GM19239 (cell line): ENCODE data around the gene SWAP70.
"Not testable (repeated sequence)": the region's sequence is repeated elsewhere in the genome, so short reads cannot be mapped to it uniquely, and the experiment has no call there.

Experiments
- DNase-seq: peaks from one replicate; pipeline ENCODE4 v3.0.0; 2011; ENCODE audit warnings: low spot score; ENCODE audit not compliant: insufficient read length
- FAIRE-seq: peaks from 2 replicates; lab custom pipeline; 2011; peaks lifted over from hg19 to GRCh38; lab: Jason Lieb, UNC

Gene SWAP70

DNA sequence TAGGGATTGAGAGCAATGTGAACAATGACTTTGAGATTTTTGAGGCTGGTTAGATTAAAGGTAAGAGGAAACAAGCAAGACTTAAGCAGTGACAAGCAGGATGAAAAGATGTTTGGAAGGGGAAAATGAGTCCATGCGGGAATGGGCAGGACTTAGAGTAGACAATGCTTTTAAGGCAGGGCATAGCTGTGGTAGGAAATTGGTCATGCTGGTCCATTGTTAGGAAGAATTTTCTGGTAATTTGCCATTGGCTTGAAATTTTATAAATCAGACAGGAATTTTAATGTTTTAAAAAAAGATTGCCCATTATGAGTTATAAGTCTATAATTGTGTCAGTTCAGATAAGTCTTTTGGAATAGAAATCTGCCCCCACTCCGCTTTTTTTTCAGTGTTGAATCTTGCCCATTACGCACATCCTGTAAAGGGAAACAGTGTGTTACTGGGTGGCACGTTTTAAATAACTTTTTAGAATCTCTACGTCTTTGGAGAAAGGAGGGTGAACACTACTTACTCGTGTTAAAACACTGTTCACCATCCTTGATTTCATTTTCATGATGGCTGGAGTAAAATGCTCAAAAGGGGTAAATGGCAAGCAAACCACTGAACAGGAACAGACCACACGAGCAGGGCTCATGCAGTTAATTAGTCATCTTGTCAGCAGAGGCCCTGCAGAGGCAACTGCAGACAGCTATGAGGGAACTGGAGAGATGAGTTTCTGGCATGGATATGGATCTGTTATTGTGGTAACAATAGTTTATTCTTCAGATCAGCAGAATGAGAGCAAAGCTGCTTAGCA lies 25.0 kb downstream of the SWAP70 start:
- FAIRE-seq (peak; percentile 99), DNase-seq (peak; percentile 15)

DNA sequence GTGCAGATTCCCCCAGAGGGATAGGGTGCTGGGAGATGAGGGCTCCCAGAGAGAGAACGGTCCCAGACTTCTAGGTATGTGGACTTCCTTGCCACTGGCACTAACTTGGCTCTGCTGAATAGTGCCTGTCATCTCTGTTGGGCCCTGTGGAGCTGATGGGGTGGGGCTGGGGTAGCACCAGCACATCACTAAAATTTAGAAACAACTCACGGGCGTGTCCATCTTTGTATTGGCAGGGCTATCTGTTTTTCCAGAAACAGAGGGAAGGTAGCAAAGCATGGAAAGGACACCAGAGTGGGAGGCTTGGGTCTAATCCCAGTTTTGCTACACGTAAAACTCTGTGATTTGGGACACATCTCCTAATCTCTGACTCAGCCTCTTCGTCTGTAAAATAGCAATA lies 25.8 kb downstream of the SWAP70 start:
- DNase-seq (no peak), FAIRE-seq (no peak)

DNA sequence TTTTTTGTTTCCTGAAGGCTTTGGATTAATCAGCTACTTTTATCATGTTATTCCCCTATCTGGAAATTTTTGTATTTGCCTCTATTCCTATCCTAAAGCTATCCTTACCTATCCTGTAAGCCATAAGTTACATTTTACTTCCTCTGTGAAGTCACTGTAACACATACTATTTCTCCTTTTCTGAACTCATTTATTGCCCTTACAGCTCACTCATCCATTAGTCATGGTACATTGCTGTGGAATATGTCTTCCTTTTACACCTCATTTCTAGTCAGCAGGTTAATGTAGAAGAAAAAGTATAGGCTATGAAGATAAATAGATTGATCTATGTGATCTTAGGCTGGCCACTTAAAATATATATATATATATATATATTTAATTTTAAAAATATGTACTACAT lies 28.0 kb downstream of the SWAP70 start:
- DNase-seq, result no peak
- FAIRE-seq, result no peak

DNA sequence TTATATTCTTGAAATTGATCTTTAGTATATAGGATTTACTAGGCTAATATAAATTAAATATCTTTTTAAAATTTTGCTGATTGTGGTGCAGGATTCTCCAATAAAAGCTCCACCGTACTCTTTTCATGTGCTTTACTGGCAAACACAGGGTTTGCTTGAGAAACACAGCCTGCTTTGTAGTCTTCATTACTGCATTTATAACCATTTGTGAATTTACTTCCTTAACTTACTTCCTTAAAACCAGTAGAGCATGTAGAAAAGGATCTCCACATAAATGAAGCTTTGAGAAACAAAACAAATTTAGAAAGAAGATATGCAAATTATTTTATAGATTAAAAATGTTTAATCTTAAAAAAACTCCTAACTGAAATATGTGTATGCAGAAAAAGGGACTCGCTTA lies 28.8 kb downstream of the SWAP70 start:
- DNase-seq (no peak), FAIRE-seq (no peak)

DNA sequence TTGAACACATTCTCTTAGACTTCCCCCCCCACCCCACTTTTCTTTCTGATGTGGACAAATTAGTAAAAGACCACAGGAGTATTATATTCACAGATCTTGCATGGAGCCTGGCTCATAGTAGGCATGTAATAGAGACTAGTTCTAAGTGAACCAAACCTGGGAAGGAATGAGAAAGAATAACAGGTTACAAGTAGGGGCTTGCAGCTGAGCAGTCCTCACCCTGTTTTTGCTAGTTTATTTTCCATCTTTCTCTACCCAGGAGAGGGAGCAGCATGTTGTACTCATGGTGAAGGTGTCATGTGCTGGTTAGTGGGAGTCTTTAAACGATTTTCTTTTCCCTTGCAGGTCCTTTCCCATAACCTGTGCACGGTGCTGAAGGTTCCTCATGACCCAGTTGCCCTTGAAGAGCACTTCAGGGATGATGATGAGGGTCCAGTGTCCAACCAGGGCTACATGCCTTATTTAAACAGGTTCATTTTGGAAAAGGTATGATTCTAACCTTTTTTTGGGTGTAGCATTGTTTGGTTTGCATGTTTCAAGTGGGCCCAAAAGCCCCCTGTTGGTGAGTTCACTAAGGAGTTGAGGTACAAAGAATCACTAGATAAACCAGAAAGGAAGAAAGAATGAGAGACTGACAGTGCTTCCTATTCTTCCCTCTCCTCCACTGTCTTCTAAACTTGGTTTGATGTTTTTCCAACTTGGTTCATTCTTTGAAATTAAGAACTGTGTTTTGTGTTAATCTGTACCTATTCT lies 30.1 kb downstream of the SWAP70 start:
- FAIRE-seq, result no peak
- DNase-seq, result no peak

- not testable (repeated sequence) for DNase-seq, FAIRE-seq
These were observed 31.4 kb downstream of the SWAP70 start for GRCh38 chr11:9695228-9695627.

- peak; percentile 86 for FAIRE-seq
These were observed 33.9 kb downstream of the SWAP70 start for GRCh38 chr11:9697766-9698165.

GRCh38 chr11:9700105-9700801 lies 36.4 kb downstream of the SWAP70 start:
- FAIRE-seq (peak; percentile 26), DNase-seq (no peak)

More at GRCh38 chr11:9697766-9698165, 33.9 kb downstream of the SWAP70 start:
- no peak for DNase-seq

DNA sequence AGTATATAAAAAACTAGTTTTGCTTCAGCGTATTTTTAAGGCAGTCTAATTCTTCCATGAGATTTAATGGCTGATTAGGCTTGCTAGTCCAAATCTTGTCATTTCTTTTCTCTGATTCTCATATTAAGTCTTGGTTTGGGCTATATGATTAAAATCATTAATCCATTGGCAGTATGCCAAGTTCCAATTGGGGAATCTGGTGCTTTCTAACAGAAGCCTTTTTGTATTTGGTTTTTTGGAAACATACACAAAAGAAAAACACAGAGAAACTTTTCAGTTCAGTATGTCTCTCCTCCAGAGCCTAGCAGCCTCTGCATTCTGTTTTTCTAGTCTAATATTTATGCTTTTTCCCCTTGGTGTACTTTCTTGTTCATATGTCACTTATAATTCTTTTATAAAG lies 37.9 kb downstream of the SWAP70 start:
- DNase-seq (no peak), FAIRE-seq (peak; percentile 54)

DNA sequence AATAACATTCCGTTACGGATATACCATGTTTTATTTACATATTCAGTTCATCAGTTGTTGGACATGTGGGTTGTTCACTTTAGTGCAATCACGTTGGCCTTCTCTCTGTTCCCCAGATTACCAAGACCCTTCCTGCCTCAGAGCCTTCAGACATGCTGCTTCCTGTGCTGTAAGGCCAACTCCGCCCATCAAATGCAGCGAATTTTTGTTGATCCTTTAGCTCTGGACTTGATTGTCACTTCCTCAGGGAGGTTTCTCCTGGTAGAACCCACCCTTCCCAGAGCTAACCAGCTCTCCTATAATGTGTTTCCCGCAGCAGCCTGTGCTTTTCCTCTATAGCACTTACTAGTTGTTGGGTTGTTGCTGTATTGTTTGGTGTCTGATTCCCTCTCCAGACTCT lies 39.4 kb downstream of the SWAP70 start:
- DNase-seq (no peak), FAIRE-seq (peak; percentile 77)

GRCh38 chr11:9704037-9704436 lies 40.2 kb downstream of the SWAP70 start:
- no peak for FAIRE-seq
- no peak for DNase-seq

DNA sequence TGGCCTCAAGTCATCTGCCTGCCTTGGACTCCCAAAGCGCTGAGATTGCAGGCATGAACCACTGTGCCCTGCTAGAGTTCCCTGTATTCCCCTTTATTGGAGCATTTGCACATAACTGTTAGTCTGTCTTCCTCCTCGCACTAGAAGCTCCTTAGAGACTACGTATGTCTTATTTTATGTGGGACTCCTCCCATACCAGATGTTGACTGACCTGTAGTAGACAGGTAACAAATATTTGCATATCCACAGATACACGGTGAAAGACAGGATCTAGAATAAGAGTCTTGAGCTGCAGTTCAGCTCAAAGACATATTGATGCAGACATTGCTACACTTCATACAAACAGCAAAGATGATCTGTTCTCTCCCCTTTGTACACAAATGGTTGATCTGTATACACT lies 40.7 kb downstream of the SWAP70 start:
- FAIRE-seq (no peak), DNase-seq (no peak)

DNA sequence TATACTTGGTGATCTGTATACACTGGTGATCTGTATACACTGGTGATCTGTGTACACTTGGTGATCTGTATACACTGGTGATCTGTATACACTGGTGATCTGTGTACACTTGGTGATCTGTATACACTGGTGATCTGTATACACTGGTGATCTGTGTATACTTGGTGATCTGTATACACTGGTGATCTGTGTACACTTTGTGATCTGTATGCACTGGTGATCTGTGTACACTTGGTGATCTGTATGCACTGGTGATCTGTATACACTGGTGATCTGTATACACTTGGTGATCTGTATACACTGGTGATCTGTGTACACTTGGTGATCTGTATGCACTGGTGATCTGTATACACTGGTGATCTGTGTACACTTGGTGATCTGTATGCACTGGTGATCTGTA lies 41.5 kb downstream of the SWAP70 start:
- DNase-seq, FAIRE-seq: not testable (repeated sequence)

DNA sequence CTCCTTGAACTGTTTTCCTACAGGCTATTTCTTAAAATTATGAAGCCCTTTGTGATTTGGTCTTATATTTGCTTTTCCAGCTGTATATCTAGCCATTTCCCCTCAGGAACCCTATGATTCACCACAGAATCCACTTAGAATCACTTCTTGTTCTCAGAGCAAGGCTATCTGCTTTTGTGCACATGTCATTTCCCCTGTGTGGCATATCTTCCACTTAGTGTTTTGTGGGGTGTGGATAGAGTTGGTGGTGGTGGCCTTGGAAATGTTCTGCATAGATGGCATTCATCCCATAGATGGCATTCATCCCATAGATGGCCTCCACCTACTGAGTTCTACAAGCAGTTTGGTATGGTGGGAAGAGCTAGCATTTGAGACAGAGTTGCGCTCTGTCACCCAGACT lies 44.7 kb downstream of the SWAP70 start:
- no peak for DNase-seq
- no peak for FAIRE-seq

DNA sequence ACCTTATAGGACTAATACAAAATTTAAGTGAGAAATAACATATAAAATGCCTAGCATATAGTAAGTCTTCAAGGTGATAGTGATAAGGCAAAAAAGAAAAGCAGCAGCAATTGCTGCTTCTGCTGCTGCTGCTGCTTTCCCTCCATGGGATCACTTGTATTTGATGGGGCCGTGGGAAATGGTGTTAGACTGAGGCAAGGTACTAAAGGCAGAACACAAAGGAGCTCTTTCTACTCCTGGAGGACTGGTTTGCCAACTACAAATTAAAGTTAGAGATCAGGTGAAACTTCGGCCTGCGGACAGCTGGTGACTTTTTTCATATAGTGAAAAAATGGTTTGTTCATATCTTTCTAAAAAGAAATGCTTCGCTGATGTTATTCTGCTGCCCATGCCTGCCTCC lies 46.3 kb downstream of the SWAP70 start:
- DNase-seq, result no peak

DNA sequence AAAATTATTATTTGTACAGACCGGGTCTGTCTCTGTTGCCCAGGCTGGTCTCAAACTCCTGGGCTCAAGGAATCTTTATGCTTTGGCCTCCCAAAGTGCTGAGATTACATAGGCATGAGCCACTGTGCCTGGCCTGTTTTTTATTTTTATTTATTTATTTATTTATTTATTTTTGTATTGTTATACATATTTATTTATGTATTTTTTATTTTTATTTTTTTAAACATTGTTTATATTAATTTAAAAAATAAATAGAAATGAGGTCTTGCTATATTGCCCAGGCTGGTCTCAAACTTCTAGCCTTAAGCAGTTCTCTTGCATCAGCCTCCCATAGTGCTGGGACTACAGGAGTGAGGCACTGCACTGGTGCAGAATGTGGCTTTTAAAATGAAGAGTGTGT lies 47.0 kb downstream of the SWAP70 start:
- DNase-seq (no peak), FAIRE-seq (no peak)

More for the DNA sequence above, 46.3 kb downstream of the SWAP70 start:
- FAIRE-seq, result no peak

- no peak for FAIRE-seq
- DNase-seq, result no peak
These were observed 47.8 kb downstream of the SWAP70 start for GRCh38 chr11:9711454-9712307.

- FAIRE-seq (no peak), DNase-seq (no peak)
These were observed 50.5 kb downstream of the SWAP70 start for GRCh38 chr11:9714272-9714940.

- DNase-seq, result peak; percentile 21
- FAIRE-seq, result peak; percentile 97
These were observed 52.6 kb downstream of the SWAP70 start for GRCh38 chr11:9716275-9717039.
